GM12878 (cell line): ENCODE results near the gene DTL.
"Not testable (repeated sequence)": the region's sequence is repeated elsewhere in the genome, so short reads cannot be mapped to it uniquely, and the experiment has no call there.

ENCODE experiments used
- NFYB ChIP-seq: IDR thresholded peaks from 2 replicates; pipeline ENCODE4 v1.6.1; 2011; ENCODE audit warnings: low read depth, mild to moderate bottlenecking, low read length, improper control_type of control experiment, moderate library complexity; ENCODE audit not compliant: insufficient read depth
- POLR2A ChIP-seq: IDR thresholded peaks from 2 replicates; pipeline ENCODE4 v1.6.1; 2011; ENCODE audit warnings: low read depth, mild to moderate bottlenecking, low read length
- RFX5 ChIP-seq: IDR thresholded peaks from 2 replicates; pipeline ENCODE4 v1.6.1; 2011; ENCODE audit warnings: low read depth, low read length, improper control_type of control experiment
- SMAD1 ChIP-seq: fragments of 450-650 bp; IDR thresholded peaks from 2 replicates; pipeline ENCODE4 v1.6.1; 2018; ENCODE audit warnings: mild to moderate bottlenecking, low read depth; ENCODE audit not compliant: partially characterized antibody
- STAT1 ChIP-seq: fragments of 450-650 bp; conservative IDR thresholded peaks from 2 replicates; pipeline ENCODE4 v1.6.1; 2014; ENCODE audit warnings: antibody characterized with exemption, mild to moderate bottlenecking
- TF ChIP-seq, protein P1 (sequence below): IDR thresholded peaks from 2 replicates; pipeline ENCODE4 v1.6.1; 2012; ENCODE audit warnings: mild to moderate bottlenecking, low read depth, low read length
- TF ChIP-seq, protein P2 (sequence below): fragments of 450-650 bp; formaldehyde crosslinking; IDR thresholded peaks from 2 replicates; pipeline ENCODE4 v1.4.0; 2022; ENCODE audit warnings: mild to moderate bottlenecking, moderate library complexity
- TF ChIP-seq, protein P3 (sequence below), 3 experiments: IDR thresholded peaks in 2 of 3; conservative IDR thresholded peaks in 1 of 3; 2 replicates each; pipeline ENCODE4 v1.5.1; 2011; ENCODE audit warnings: low read depth in 3 of 3, low read length in 3 of 3, mild to moderate bottlenecking in 3 of 3, control low read depth in 2 of 3, moderate library complexity in 2 of 3, inconsistent platforms in 1 of 3, mixed read lengths in 1 of 3; ENCODE audit not compliant: control insufficient read depth in 2 of 3, insufficient read depth in 1 of 3; ENCODE audit errors: extremely low read depth in 1 of 3
- TF ChIP-seq, protein P4 (sequence below): fragments of 450-650 bp; IDR thresholded peaks from 2 replicates; pipeline ENCODE4 v1.6.1; 2017; ENCODE audit warnings: mild to moderate bottlenecking, moderate library complexity

DNA sequence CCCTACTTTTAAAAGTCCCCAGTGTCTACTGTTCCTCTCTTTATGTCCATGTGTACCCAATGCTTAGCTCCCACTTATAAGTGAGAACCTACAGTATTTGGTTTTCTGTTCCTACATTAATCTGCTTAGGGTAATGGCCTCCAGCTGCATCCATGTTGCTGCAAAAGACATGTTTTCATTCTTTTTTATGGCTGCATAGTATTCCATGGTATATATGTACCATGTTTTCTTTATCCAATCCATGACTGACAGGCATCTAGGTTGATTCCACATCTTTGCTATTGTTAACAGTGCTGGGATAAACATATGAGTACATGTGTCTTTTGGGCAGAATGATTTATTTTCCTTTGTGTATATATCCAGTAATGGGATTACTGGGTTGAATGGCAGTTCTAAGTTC is 12.6 kb upstream of the DTL start:
- TF ChIP-seq, protein P1, sequence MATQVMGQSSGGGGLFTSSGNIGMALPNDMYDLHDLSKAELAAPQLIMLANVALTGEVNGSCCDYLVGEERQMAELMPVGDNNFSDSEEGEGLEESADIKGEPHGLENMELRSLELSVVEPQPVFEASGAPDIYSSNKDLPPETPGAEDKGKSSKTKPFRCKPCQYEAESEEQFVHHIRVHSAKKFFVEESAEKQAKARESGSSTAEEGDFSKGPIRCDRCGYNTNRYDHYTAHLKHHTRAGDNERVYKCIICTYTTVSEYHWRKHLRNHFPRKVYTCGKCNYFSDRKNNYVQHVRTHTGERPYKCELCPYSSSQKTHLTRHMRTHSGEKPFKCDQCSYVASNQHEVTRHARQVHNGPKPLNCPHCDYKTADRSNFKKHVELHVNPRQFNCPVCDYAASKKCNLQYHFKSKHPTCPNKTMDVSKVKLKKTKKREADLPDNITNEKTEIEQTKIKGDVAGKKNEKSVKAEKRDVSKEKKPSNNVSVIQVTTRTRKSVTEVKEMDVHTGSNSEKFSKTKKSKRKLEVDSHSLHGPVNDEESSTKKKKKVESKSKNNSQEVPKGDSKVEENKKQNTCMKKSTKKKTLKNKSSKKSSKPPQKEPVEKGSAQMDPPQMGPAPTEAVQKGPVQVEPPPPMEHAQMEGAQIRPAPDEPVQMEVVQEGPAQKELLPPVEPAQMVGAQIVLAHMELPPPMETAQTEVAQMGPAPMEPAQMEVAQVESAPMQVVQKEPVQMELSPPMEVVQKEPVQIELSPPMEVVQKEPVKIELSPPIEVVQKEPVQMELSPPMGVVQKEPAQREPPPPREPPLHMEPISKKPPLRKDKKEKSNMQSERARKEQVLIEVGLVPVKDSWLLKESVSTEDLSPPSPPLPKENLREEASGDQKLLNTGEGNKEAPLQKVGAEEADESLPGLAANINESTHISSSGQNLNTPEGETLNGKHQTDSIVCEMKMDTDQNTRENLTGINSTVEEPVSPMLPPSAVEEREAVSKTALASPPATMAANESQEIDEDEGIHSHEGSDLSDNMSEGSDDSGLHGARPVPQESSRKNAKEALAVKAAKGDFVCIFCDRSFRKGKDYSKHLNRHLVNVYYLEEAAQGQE = not testable (repeated sequence)
- not testable (repeated sequence) for TF ChIP-seq NFYB, POLR2A, SMAD1, RFX5, STAT1
- TF ChIP-seq, protein P2, sequence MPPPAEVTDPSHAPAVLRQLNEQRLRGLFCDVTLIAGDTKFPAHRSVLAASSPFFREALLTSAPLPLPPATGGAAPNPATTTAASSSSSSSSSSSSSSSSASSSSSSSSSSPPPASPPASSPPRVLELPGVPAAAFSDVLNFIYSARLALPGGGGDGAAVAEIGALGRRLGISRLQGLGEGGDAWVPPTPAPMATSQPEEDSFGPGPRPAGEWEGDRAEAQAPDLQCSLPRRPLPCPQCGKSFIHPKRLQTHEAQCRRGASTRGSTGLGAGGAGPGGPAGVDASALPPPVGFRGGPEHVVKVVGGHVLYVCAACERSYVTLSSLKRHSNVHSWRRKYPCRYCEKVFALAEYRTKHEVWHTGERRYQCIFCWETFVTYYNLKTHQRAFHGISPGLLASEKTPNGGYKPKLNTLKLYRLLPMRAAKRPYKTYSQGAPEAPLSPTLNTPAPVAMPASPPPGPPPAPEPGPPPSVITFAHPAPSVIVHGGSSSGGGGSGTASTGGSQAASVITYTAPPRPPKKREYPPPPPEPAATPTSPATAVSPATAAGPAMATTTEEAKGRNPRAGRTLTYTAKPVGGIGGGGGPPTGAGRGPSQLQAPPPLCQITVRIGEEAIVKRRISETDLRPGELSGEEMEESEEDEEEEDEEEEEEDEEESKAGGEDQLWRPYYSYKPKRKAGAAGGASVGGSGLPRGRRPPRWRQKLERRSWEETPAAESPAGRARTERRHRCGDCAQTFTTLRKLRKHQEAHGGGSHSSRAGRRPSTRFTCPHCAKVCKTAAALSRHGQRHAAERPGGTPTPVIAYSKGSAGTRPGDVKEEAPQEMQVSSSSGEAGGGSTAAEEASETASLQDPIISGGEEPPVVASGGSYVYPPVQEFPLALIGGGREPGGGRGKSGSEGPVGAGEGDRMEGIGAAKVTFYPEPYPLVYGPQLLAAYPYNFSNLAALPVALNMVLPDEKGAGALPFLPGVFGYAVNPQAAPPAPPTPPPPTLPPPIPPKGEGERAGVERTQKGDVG (CRISPR knock-in tag) = not testable (repeated sequence)
- TF ChIP-seq, protein P3, sequence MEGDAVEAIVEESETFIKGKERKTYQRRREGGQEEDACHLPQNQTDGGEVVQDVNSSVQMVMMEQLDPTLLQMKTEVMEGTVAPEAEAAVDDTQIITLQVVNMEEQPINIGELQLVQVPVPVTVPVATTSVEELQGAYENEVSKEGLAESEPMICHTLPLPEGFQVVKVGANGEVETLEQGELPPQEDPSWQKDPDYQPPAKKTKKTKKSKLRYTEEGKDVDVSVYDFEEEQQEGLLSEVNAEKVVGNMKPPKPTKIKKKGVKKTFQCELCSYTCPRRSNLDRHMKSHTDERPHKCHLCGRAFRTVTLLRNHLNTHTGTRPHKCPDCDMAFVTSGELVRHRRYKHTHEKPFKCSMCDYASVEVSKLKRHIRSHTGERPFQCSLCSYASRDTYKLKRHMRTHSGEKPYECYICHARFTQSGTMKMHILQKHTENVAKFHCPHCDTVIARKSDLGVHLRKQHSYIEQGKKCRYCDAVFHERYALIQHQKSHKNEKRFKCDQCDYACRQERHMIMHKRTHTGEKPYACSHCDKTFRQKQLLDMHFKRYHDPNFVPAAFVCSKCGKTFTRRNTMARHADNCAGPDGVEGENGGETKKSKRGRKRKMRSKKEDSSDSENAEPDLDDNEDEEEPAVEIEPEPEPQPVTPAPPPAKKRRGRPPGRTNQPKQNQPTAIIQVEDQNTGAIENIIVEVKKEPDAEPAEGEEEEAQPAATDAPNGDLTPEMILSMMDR (IDR thresholded peaks at IDR 0.05 in 2 of 3, conservative IDR thresholded peaks at IDR 0.05 in 1 of 3; ENCODE audit: control insufficient read depth in 2 of 3, extremely low read depth in 1 of 3, insufficient read depth in 1 of 3, low read depth in 3 of 3, low read length in 3 of 3) = not testable (repeated sequence)
- TF ChIP-seq, protein P4, sequence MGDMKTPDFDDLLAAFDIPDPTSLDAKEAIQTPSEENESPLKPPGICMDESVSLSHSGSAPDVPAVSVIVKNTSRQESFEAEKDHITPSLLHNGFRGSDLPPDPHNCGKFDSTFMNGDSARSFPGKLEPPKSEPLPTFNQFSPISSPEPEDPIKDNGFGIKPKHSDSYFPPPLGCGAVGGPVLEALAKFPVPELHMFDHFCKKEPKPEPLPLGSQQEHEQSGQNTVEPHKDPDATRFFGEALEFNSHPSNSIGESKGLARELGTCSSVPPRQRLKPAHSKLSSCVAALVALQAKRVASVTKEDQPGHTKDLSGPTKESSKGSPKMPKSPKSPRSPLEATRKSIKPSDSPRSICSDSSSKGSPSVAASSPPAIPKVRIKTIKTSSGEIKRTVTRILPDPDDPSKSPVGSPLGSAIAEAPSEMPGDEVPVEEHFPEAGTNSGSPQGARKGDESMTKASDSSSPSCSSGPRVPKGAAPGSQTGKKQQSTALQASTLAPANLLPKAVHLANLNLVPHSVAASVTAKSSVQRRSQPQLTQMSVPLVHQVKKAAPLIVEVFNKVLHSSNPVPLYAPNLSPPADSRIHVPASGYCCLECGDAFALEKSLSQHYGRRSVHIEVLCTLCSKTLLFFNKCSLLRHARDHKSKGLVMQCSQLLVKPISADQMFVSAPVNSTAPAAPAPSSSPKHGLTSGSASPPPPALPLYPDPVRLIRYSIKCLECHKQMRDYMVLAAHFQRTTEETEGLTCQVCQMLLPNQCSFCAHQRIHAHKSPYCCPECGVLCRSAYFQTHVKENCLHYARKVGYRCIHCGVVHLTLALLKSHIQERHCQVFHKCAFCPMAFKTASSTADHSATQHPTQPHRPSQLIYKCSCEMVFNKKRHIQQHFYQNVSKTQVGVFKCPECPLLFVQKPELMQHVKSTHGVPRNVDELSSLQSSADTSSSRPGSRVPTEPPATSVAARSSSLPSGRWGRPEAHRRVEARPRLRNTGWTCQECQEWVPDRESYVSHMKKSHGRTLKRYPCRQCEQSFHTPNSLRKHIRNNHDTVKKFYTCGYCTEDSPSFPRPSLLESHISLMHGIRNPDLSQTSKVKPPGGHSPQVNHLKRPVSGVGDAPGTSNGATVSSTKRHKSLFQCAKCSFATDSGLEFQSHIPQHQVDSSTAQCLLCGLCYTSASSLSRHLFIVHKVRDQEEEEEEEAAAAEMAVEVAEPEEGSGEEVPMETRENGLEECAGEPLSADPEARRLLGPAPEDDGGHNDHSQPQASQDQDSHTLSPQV = not testable (repeated sequence)
